GM10248 (cell line): ENCODE data around the gene LCN15.
A peak's percentile ranks its signal among the peaks of the same experiment; 100 is the strongest.
"Not testable (repeated sequence)": the region's sequence is repeated elsewhere in the genome, so short reads cannot be mapped to it uniquely, and the experiment has no call there.

Source experiments
- CTCF ChIA-PET: fragments of 300-600 bp; sonication (Branson Sonifier 250); formaldehyde crosslinking; extraction: SDS; loops from one replicate; lab custom pipeline; 2021; ENCODE audit warnings: antibody characterized with exemption; lab: Yijun Ruan, JAX
- POLR2A ChIA-PET: fragments of 350-650 bp; sonication (Branson Sonifier 250); formaldehyde crosslinking; extraction: SDS; loops from one replicate; lab custom pipeline; 2020; ENCODE audit warnings: antibody characterized with exemption; lab: Yijun Ruan, JAX
- DNase-seq: peaks from one replicate; pipeline ENCODE4 v3.0.0; 2012; ENCODE audit errors: extremely low spot score
- TF ChIP-seq, protein P1 (sequence below): IDR thresholded peaks from 2 replicates; pipeline ENCODE4 v1.5.1; 2012; ENCODE audit warnings: mild to moderate bottlenecking, low read depth; ENCODE audit errors: extremely low read depth, missing control alignments, control extremely low read depth

LCN15 gene

DNA sequence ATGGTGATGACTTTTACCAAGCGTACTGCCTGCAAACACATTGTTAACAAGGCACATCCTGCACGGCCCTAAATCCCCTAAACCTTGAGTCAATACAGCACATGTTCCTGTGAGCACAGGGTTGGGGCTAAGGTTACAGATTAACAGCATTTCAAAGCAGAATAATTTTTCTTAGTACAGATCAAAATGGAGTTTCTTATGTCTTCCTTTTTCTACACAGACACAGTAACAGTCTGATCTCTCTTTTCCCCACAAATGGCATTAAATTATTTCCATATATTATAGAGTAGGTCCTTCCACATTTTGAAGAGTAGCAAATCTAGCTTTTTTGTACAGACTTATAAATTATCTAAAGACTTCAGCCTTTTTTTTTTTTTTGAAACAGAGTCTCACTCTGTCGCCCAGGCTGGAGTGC lies 25.2 kb upstream of the LCN15 start:
- CTCF ChIA-PET, result interaction anchor here (1.8 kb wide), 2 partner anchors 12 to 240 kb away, joined by 10 read pairs; no protein-coding TSS in a partner anchor
- POLR2A ChIA-PET, result no interaction called here
- no peak for DNase-seq
- TF ChIP-seq, protein P1, sequence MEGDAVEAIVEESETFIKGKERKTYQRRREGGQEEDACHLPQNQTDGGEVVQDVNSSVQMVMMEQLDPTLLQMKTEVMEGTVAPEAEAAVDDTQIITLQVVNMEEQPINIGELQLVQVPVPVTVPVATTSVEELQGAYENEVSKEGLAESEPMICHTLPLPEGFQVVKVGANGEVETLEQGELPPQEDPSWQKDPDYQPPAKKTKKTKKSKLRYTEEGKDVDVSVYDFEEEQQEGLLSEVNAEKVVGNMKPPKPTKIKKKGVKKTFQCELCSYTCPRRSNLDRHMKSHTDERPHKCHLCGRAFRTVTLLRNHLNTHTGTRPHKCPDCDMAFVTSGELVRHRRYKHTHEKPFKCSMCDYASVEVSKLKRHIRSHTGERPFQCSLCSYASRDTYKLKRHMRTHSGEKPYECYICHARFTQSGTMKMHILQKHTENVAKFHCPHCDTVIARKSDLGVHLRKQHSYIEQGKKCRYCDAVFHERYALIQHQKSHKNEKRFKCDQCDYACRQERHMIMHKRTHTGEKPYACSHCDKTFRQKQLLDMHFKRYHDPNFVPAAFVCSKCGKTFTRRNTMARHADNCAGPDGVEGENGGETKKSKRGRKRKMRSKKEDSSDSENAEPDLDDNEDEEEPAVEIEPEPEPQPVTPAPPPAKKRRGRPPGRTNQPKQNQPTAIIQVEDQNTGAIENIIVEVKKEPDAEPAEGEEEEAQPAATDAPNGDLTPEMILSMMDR, result no peak

DNA sequence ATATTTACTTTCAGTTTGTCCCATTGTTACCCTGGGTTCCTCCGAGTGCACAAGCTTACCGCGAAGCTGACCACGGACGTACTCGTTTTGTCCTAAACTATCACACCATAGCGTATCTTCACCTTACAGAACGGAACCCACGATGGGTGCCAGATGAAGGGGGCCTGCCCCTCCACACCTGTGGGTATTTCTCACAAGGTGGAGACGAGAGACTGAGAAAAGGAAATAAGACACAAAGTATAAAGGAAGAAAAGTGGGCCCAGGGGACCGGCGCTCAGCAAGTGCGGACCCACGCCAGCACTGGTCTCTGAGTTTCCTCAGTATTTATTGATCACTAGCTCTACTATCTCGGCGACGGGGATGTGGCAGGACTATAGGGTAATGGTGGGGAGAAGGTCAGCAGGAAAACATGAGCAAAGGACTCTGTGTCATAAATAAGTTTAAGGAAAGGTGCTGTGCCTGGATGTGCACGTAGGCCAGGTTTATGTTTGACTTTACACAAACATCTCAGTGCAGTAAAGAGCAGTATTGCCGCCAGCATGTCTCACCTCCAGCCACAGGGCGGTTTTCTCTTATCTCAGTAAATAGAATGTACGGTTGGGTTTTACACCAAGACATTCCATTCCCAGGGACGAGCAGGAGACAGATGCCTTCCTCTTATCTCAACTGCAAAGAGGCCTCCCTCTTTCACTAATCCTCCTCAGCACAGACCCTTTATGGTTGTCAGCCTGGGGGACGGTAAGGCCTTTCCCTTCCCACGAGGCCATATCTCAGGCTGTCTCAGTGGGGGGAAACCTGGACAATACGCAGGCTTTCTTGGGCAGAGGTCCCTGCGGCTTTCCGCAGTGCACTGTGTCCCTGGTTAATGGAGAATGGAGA lies 24.6 kb upstream of the LCN15 start:
- DNase-seq, POLR2A ChIA-PET: not testable (repeated sequence)
- CTCF ChIA-PET, result interaction anchor here (0.9 to 4.9 kb wide), 8 partner anchors 11 to 246 kb away, joined by 3 to 41 read pairs (median 6); partner anchors contain the start of genes AJM1, LCN8 and RABL6

DNA sequence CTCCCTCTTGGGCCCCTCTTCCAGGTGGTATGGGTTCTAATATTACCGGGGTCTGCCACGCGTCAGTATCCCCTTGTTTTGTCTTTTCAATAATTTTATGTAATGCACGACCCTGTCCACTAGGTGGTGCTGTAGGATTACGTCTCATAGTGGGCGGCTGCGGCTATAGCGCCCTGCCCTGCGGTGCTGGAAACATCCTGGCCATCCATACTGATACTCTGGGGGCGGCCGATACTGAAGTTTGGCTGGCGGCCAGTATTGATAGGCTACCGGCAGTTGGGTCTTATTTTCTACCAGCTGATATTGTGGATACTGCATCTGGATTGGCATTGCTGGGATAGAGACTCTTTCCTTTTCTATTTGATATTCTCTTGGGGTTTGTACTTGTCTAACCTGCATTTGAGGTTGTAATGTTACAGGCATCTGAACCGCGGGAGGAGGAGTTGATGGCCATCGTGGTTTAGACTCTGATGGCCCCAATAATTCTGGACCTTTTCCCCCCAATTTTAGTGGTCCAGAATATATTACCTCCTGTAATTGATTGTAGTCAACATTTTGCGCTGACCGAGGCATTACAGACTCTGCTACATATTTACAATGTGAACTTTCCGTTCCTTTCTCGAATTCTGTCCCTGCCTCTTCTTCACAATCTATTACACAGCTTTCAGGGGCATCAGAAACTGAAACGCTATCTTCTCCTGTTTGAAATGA lies 23.5 kb upstream of the LCN15 start:
- DNase-seq, result peak; percentile 69
- CTCF ChIA-PET, result interaction anchor here (0.9 to 4.9 kb wide), 13 partner anchors 10 to 280 kb away, joined by 3 to 41 read pairs (median 5); partner anchors contain the start of genes AJM1, CLIC3, LCN8 and RABL6
- TF ChIP-seq, protein P1, result peak; percentile 86
- POLR2A ChIA-PET, result no interaction called here

DNA sequence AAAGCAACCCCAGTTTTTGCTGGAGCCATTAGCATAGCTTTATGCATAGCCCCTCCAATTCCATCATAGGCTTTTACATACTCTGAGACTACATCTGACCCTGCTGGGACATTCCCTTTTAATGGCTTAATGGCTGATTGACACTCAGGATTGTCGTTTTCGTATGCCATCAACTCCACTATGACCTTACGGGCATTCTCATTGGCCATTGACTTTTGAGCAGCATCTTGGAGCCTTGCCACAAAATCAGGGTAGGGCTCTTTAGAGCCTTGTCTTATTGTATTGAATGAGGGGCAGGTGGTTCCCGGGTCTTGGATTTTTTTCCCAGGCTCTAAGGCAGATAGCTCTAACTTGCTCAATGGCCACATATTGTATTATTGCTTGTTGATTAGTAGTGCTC lies 22.7 kb upstream of the LCN15 start:
- POLR2A ChIA-PET, DNase-seq: not testable (repeated sequence)
- CTCF ChIA-PET, result interaction anchor here (0.9 to 4.9 kb wide), 13 partner anchors 9 to 281 kb away, joined by 3 to 41 read pairs (median 4); partner anchors contain the start of genes ABCA2, CLIC3 and RABL6

DNA sequence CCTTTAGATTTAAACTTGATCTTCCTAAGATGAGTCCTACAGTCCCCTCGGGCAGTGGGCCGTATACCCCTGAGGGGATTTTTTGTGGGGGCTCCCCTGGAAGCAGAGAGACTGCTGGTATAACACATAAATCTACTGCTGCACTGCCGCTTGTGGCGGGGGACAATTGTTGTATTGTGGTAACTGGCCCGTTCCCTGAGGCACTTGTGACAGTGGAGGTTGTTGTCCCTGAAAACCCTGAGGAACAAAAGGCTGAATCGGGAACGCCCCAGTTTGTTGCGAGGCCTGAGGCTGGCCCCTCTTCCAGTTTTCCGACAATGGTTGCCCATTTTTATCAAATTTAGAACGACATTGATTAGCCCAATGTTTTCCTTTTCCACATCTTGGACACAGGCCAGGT lies 22.1 kb upstream of the LCN15 start:
- ChIA-PET POLR2A (no interaction called here), CTCF (interaction anchor here (0.9 to 4.9 kb wide), 12 partner anchors 9 to 281 kb away, joined by 3 to 41 read pairs (median 4); partner anchors contain the start of genes ABCA2 and CLIC3)
- no peak for DNase-seq
- TF ChIP-seq, protein P1, result no peak

DNA sequence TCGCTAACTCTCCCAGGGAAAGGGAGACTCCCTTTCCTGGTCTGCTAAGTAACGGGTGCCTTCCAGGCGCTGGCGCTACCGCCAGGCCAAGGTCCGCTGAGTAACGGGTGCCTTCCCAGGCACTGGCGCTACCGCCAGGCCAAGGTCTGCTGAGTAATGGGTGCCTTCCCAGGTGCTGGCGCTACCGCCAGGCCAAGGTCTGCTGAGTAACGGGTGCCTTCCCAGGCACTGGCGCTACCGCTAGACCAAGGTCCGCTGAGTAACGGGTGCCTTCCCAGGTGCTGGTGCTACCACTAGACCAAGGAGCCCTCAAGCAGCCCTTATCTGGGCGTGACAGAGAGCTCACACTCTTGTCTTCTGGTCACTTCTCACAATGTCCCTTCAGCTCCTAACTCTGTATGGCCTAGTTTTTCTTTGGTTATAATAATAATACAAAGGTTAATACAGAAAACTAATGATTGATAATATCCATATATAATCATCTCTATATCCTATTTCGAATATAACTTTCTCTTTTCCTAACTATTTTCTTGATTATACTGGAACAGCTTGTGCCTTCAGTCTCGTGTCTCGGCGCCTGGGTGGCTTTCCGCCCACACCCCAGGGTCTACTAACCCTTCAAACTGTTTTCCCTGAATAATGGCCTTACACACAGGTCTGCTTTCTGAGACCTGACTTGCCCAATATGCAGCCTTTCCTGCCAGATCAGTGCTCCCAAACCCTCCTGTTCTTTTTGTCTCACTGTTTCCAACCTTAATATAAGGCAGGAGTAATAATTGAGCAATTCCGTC lies 21.4 kb upstream of the LCN15 start:
- POLR2A ChIA-PET, DNase-seq: not testable (repeated sequence)
- CTCF ChIA-PET, result interaction anchor here (0.8 to 4.9 kb wide), 13 partner anchors 8 to 282 kb away, joined by 3 to 41 read pairs (median 4); partner anchors contain the start of genes ABCA2 and NPDC1

DNA sequence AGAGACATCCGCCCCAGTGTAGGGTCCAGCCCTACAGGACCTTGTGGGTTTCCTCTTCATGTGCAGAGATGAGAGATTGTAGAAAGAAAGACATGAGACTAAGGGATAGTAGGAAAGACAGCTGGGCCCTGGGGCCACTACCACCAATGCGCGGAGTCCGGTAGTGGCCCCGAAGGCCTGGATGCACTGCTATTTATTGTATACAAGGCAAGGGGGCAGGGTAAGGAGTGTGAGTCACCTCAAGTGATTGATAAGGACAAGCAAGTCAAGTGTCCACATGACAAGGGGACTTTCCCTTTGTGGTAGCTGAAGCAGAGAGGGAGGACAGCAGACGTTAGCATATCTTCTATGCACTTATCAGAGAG lies 20.7 kb upstream of the LCN15 start:
- ChIA-PET CTCF (interaction anchor here (1.1 to 8.7 kb wide), 11 partner anchors 7 to 279 kb away, joined by 3 to 79 read pairs (median 5); partner anchors contain the start of genes ABCA2 and NPDC1), POLR2A (no interaction called here)
- DNase-seq, result no peak
- TF ChIP-seq, protein P1, result no peak
